Heart right ventricle (tissue), 16 donors: Measurements from ENCODE around the gene SYTL4. TPM values are rescaled to one million over a fixed set of nuclear protein-coding genes. Genes with fewer than 3 reads are reported as not detected.

ENCODE experiments used
- ATAC-seq, 8 donors: fragments of 200-7000 bp; cut with Tn5 transposase; one replicate each; pipeline ENCODE4 v1.9.1; 2020; ENCODE audit warnings: mild to moderate bottlenecking in 8 of 8, moderate library complexity in 8 of 8, moderate number of reproducible peaks in 1 of 8
- DNase-seq, 2 donors: peaks; one replicate each; pipeline ENCODE4 v3.0.0-alpha.2; 2020
- H3K27ac ChIP-seq, 10 donors: fragments of 200-600 bp; sonication (generic) in 2 of 10; one replicate each; pipeline versions ENCODE4 v1.5.0 to v1.8.0; 2020 to 2022; ENCODE audit warnings: mild to moderate bottlenecking in 3 of 10
- H3K27me3 ChIP-seq, 7 donors: fragments of 200-600 bp; one replicate each; pipeline ENCODE4 v1.8.0; 2021 to 2022; ENCODE audit warnings: mild to moderate bottlenecking in 2 of 7
- H3K36me3 ChIP-seq, 9 donors: fragments of 200-600 bp; sonication (generic) in 1 of 9; one replicate each; pipeline versions ENCODE4 v1.5.0 to v1.8.0; 2020 to 2022; ENCODE audit warnings: mild to moderate bottlenecking in 2 of 9
- H3K4me1 ChIP-seq, 9 donors: fragments of 200-600 bp; sonication (generic) in 1 of 9; one replicate each; pipeline versions ENCODE4 v1.5.0 to v1.8.0; 2020 to 2022; ENCODE audit warnings: mild to moderate bottlenecking in 4 of 9
- H3K4me3 ChIP-seq, 10 donors: fragments of 200-600 bp; sonication (generic) in 2 of 10; one replicate each; pipeline versions ENCODE4 v1.5.0 to v1.8.0; 2020 to 2022; ENCODE audit warnings: mild to moderate bottlenecking in 7 of 10, moderate library complexity in 2 of 10
- H3K9me3 ChIP-seq, 11 donors: fragments of 200-600 bp in 10 of 11; sonication (generic) in 2 of 11; one replicate each; pipeline versions ENCODE4 v1.5.0 to v1.8.0; 2013 to 2022; ENCODE audit warnings: mild to moderate bottlenecking in 2 of 11, control low read depth in 1 of 11, moderate library complexity in 1 of 11
- CTCF ChIP-seq, 9 donors: fragments of 200-600 bp; sonication (generic) in 2 of 9; IDR thresholded peaks; one replicate each; pipeline versions ENCODE4 v1.5.0 to v1.8.0; 2021 to 2022; ENCODE audit warnings: antibody characterized with exemption in 9 of 9, mild to moderate bottlenecking in 5 of 9, moderate library complexity in 1 of 9
- WGBS, 2 donors: extraction: QIAGEN DNeasy Blood & Tissue Kit; methylation state at CpG; one replicate each; pipeline ENCODE4 v1.1.7; 2013; ENCODE audit warnings: inconsistent platforms in 1 of 2; 5-methylcytosine and 5-hydroxymethylcytosine counted together
- intact Hi-C, 10 donors: fragments of 100-400 bp; cut with DNase I; formaldehyde crosslinking; loops; one replicate each; pipeline versions ENCODE4 v1.11.1 to v1.14.2; 2022
- polyA plus RNA-seq, 2 donors: library from polyadenylated mRNA; stranded (reverse); fragments of 200-250 nt; gene quantifications; one replicate each; pipeline ENCODE4 v1.2.3, GENCODE V29; 2013
- total RNA-seq, 10 donors: library from RNA; stranded (reverse); fragmentation: NEBNext Ultra II Directional in 3 of 10; extraction: Animal tissue kit (Norgen Biotek cat#: 25700) in 3 of 10; gene quantifications; one replicate each; pipeline versions ENCODE4 v1.2.1 to v1.2.4, GENCODE V29; 2021 to 2023
- donor health status: Arrhythmogenic right ventricular cardiomyopathy.
- donor health status: ischemic (EF 13 %, LVEDD 7.1; RV severe dilation, severe dysfunction).
- donor health status: healthy with polysubstance abuse.
- donor health status: DM: no; HTN: yes; CAD: no.
- donor health status: DM: no; HTN: no; CAD: no.
- donor health status: ischemic (EF 25% LVEDD 6.9; RV normal size, moderate dysfunction).
- donor health status: ischemic (EF 25% LVEDD 5.7; RV mildly dilated, moderate dysfunction).
- donor health status: healthy.
- donor health status: DM: yes; HTN: yes; CAD: no.
- donor health status: Ischemic cardiomyopathy.
- donor health status: ischemic (EF 35%, LVEDD 5.7; RV mildly dilated, moderate dysfunction).
- donor health status: nonischemic (EF 11% LVEDD 7.7; RV severe dilation, severe dysfunction).
- donor health status: DM: yes; HTN: yes; CAD: no.
- donor health status: PGD.
- donor health status: ischemic (EF 29% LVEDD 5.4; RV normal size, mild dysfunction).
- donor health status: nonischemic (EF 23%, LVEDD 6.1; RV moderate dilation, normal function).

The SYTL4 gene
- total and polyA plus RNA-seq, 12 donors, result 0.95 to 4.0 (median 2.2) TPM

- Histone ChIP-seq H3K27ac (no peak overlapping the region), H3K4me3 (no peak overlapping the region), H3K4me1 (peaks cover 0 to 14% (median 0%) of the 10 kb centered on the region in 9 donors), H3K27me3 (peaks cover 0 to 51% (median 0%) of the 10 kb centered on the region in 7 donors), H3K36me3 (peaks cover 0 to 6% (median 0%) of the 10 kb centered on the region in 9 donors), H3K9me3 (no peaks in the 10 kb centered on the region)
- DNase-seq, result no peak
- 44 to 53% methylated on average over 5 of the region's 5 CpGs for WGBS, 2 donors
- intact Hi-C loops, result no loop called here
- TF ChIP-seq CTCF (IDR thresholded peaks at IDR 0.05), result no peak
- no peak for ATAC-seq
These were observed 54.2 kb downstream of the SYTL4 start for GRCh38 chrX:100677611-100678181.

- Histone ChIP-seq H3K36me3 (peaks cover 0 to 8% (median 0%) of the 10 kb centered on the region in 9 donors), H3K27ac (no peak overlapping the region), H3K4me3 (no peak overlapping the region), H3K4me1 (peaks cover 0 to 14% (median 0%) of the 10 kb centered on the region in 9 donors), H3K27me3 (peaks cover 0 to 72% (median 0%) of the 10 kb centered on the region in 7 donors), H3K9me3 (no peaks in the 10 kb centered on the region)
- intact Hi-C loops, result loop anchor here in 1 of 10 donors (5.0 kb wide), 1 partner anchor 93 kb away; no protein-coding TSS in a partner anchor
- no peak for TF ChIP-seq CTCF (IDR thresholded peaks at IDR 0.05)
- DNase-seq (no peak), ATAC-seq (peak in 2 of 8 donors; percentile 16 to 38)
- 6 to 25% methylated on average over 2 of the region's 2 CpGs for WGBS, 2 donors
These were observed 57.2 kb downstream of the SYTL4 start for GRCh38 chrX:100674705-100675104.

- Histone ChIP-seq H3K4me1 (peaks cover 0 to 14% (median 0%) of the 10 kb centered on the region in 9 donors), H3K27ac (no peak overlapping the region), H3K36me3 (peaks cover 0 to 8% (median 0%) of the 10 kb centered on the region in 9 donors), H3K4me3 (no peak overlapping the region), H3K9me3 (no peaks in the 10 kb centered on the region), H3K27me3 (peaks cover 0 to 64% (median 0%) of the 10 kb centered on the region in 7 donors)
- DNase-seq (no peak), ATAC-seq (no peak)
- intact Hi-C loops, result loop anchor here in 1 of 10 donors (5.0 kb wide), 1 partner anchor 94 kb away; no protein-coding TSS in a partner anchor
- 78 to 81% methylated on average over 3 of the region's 3 CpGs for WGBS, 2 donors
- no peak for TF ChIP-seq CTCF (IDR thresholded peaks at IDR 0.05)
These were observed 58.4 kb downstream of the SYTL4 start for GRCh38 chrX:100673397-100673953.

- WGBS, 2 donors, result 93% methylated on average over 3 of the region's 3 CpGs
- H3K9me3 ChIP-seq, result no peaks in the 10 kb centered on the region
- intact Hi-C loops, result loop anchor here in 1 of 10 donors (5.0 kb wide), 1 partner anchor 94 kb away; no protein-coding TSS in a partner anchor
- H3K27me3 ChIP-seq, result peaks cover 0 to 61% (median 0%) of the 10 kb centered on the region in 7 donors
- H3K4me1 ChIP-seq, result peaks cover 0 to 14% (median 0%) of the 10 kb centered on the region in 9 donors
- H3K36me3 ChIP-seq, result peaks cover 0 to 8% (median 0%) of the 10 kb centered on the region in 9 donors
- ATAC-seq (no peak), DNase-seq (no peak)
- H3K27ac ChIP-seq, result no peak overlapping the region
- no peak overlapping the region for H3K4me3 ChIP-seq
- TF ChIP-seq CTCF (IDR thresholded peaks at IDR 0.05), result no peak
These were observed 59.0 kb downstream of the SYTL4 start for GRCh38 chrX:100672966-100673365.
